Mucosa of gallbladder (tissue), 1 donor: Measurements from ENCODE around the gene PDE6G. TPM values are rescaled to one million over a fixed set of nuclear protein-coding genes. Genes with fewer than 3 reads are reported as not detected.
A peak's percentile ranks its signal among the peaks of the same experiment; 100 is the strongest.

Source experiments
- DNase-seq: peaks from one replicate; pipeline ENCODE4 v3.0.0-alpha.2; 2020; ENCODE audit warnings: low spot score
- total RNA-seq: library from RNA; stranded (reverse); gene quantifications from one replicate; pipeline ENCODE4 v1.2.1, GENCODE V29; 2021
- donor health status: DM: no; HTN: no; CAD: no.

PDE6G gene
- total RNA-seq, 1 donor from 2014 or later, result 0.32 TPM

DNA sequence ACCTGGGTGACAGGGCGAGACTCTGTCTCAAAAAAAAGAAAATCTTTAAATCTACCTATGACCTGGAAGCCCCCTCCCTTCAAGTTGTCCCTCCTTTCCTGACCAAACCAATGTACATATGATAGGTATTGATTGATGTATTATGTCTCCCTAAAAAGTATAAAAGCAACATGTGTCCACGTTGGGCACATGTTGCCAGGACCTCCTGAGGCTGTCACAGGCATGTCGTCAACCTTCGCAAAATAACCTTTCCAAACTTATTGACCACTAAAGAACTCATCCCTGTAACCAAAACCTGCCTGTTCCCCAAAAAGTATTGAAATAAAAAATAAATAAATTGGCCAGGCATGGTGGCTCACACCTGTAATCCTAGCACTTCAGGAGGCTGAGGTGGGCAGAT is 5.7 kb upstream of the PDE6G start:
- no peak for DNase-seq

- DNase-seq, result no peak
Measured at GRCh38 chr17:81660441-81660840, 4.1 kb upstream of the PDE6G start.

DNA sequence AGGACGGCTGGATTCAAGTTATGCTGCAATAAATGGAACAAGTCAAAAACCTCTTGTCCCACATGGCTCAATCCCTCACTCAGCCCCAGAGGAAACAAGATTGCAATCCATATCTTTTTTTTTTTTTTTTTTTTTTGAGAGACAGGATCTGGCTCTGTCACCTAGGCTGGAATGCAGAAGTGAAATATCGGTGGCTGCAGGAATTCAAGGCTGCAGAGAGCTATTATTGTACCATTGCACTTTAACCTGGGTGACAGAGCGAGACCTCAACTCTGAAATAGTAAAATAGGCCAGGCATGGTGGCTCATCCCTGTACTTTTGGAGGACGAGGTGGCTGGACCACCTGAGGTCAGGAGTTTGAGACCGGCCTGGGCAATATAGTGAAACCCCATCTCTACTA is 2.7 kb upstream of the PDE6G start:
- no peak for DNase-seq

GRCh38 chr17:81656835-81657234 is 493 bp upstream of the PDE6G start:
- no peak for DNase-seq

- no peak for DNase-seq
Measured at GRCh38 chr17:81655378-81656117, 794 bp downstream of the PDE6G start.

- DNase-seq, result no peak
Measured at GRCh38 chr17:81652906-81653771, 3.2 kb downstream of the PDE6G start.

DNA sequence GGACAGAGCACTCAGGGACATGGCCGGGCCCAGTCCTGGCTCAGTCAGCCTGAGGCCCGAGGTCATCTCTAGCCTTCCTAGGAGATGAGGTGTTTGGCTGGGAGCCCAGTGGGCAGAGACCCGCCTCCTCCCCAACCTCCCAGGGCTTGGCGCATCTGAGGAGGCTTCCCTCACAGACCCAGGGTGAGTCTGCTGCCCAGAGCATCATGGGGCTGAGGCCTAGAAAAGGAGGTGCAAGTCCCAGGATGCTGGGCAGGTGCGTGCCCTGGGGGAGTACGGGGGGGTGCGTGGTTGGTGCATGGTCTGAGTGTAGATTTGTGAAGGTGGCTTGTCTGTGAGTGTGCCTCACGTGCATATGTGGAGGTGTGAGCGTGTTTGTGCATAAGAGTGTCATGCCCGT is 4.7 kb downstream of the PDE6G start:
- peak; percentile 43 for DNase-seq

GRCh38 chr17:81650951-81651350 is 5.4 kb downstream of the PDE6G start:
- DNase-seq, result no peak

GRCh38 chr17:81648707-81649085 is 7.6 kb downstream of the PDE6G start:
- no peak for DNase-seq

- no peak for DNase-seq
Measured at GRCh38 chr17:81648013-81648706, 8.2 kb downstream of the PDE6G start.

GRCh38 chr17:81647640-81648012 is 8.7 kb downstream of the PDE6G start:
- DNase-seq, result no peak

- no peak for DNase-seq
Measured at GRCh38 chr17:81646869-81647600, 9.3 kb downstream of the PDE6G start.

DNA sequence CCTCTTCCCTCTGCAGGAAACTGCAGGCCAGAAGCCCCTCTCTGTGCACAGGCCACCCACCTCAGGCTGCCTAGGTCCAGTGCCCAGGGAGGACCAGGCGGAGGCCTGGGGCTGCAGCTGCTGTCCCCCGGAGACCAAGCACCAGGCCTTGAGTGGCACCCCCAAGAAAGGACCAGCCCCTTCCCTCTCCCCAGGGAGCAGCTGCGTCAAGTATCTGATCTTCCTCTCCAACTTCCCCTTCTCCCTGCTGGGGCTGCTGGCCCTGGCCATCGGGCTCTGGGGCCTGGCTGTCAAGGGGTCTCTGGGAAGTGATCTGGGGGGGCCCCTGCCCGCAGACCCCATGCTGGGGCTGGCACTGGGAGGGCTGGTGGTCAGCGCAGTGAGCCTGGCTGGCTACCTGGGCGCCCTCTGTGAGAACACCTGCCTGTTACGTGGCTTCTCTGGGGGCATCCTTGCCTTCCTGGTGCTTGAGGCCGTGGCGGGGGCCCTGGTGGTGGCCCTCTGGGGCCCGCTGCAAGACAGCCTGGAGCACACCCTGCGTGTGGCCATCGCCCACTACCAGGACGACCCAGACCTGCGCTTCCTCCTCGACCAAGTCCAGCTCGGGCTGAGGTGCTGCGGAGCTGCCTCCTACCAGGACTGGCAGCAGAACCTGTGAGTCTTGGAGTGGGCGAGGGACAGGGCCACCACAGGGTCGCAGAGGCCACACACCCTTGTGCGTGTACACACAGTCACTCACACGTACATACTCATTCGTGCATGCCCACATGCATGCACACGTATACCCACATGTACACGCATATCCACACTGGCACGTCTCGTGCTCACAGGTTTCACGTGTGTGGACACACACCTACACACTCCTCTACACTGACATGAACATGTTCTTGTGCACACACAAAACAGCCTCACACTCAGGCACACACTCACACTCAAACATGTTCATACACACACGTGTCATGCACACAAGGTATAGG is 11.1 kb downstream of the PDE6G start:
- no peak for DNase-seq

DNA sequence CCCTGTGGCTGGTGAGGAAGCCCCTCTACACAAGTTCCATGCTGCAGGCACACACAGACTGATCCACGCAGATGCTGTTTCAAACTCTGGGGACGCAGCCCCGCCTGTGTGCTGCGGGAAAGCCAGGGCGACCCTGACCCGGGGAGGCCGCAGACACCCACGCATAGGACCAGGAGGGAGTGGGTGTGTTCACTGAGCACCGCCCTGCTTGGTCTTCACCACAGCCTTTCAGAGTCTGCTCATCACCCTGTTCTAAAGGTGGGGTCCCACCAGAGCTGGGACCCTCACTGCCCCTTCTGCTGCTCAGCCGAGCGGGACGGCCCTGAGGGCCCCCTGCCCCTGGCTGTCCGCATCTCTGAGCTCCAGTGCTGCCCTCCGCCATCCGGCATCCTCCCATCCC is 11.8 kb downstream of the PDE6G start:
- DNase-seq, result no peak

GRCh38 chr17:81641825-81642489 is 14.4 kb downstream of the PDE6G start:
- no peak for DNase-seq

GRCh38 chr17:81640011-81640410 is 16.3 kb downstream of the PDE6G start:
- no peak for DNase-seq

DNA sequence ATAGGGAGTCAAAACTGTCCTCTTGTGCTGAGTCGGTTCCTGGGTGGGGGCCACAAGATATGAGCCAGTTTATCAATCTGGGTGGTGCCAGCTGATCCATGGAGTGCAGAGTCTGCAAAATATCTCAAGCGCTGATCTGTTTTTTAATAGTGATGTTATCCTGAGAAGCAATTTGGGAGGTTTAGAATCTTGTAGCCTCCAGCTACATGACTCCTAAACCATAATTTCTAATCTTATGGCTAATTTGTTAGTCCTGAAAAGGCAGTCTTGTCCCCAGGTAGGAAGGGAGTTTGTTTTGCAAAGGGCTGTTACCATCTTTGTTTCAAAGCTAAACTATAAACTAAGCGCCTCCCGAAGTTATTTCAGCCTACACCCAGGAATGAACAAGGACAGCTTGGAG is 17.7 kb downstream of the PDE6G start:
- DNase-seq, result no peak

GRCh38 chr17:81636505-81637288 is 19.6 kb downstream of the PDE6G start, which contains the start of the genes NPLOC4 and TSPAN10:
Gene NPLOC4 (minus strand): TSS chr17:81637112. CDS start chr17:81636930, 182 bp downstream.
Gene TSPAN10 (plus strand): TSS chr17:81637196. CDS start chr17:81642413, 5,217 bp downstream.
- DNase-seq, result peak; percentile 81

GRCh38 chr17:81635973-81636504 is 20.3 kb downstream of the PDE6G start:
- DNase-seq, result no peak
